ENCODE measurements around the gene ANXA4. TPM values are rescaled to one million over a fixed set of nuclear protein-coding genes. Genes with fewer than 3 reads are reported as not detected.

Gene ANXA4
- total RNA-seq, 4 donors from 2014 or later = 61.8 to 79.4 (median 73.9) TPM

DNA sequence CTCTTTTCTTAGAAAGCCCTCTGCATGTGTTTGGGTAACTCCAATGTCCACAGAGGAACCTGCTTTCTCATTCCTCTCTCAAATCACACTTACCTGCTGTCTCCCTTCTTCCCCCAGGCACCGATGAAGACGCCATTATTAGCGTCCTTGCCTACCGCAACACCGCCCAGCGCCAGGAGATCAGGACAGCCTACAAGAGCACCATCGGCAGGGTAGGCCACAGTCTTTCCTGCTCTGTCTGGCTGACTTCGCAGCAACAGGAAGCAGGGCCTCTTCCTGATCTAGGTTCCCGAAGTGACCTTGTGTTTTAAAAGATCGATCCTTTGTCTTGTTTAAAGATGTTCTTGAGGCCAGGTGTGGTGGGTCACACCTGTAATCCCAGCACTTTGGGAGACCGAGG lies 62.5 kb downstream of the ANXA4 start:
- TF ChIP-seq POLR2A (IDR thresholded peaks at IDR 0.05) = no peak
- TF ChIP-seq, protein P1, sequence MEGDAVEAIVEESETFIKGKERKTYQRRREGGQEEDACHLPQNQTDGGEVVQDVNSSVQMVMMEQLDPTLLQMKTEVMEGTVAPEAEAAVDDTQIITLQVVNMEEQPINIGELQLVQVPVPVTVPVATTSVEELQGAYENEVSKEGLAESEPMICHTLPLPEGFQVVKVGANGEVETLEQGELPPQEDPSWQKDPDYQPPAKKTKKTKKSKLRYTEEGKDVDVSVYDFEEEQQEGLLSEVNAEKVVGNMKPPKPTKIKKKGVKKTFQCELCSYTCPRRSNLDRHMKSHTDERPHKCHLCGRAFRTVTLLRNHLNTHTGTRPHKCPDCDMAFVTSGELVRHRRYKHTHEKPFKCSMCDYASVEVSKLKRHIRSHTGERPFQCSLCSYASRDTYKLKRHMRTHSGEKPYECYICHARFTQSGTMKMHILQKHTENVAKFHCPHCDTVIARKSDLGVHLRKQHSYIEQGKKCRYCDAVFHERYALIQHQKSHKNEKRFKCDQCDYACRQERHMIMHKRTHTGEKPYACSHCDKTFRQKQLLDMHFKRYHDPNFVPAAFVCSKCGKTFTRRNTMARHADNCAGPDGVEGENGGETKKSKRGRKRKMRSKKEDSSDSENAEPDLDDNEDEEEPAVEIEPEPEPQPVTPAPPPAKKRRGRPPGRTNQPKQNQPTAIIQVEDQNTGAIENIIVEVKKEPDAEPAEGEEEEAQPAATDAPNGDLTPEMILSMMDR (IDR thresholded peaks at IDR 0.05) = no peak
- no peak for TF ChIP-seq EP300 (IDR thresholded peaks at IDR 0.05)
- DNase-seq (ENCODE audit: low spot score in 2 of 2) = no peak
- no peaks in the 10 kb centered on the region for H3K9me3 ChIP-seq
- no peak overlapping the region for H3K4me3 ChIP-seq
- H3K27ac ChIP-seq = no peak overlapping the region
- no peaks in the 10 kb centered on the region for H3K27me3 ChIP-seq
- H3K4me1 ChIP-seq = peaks cover 0 to 12% (median 2%) of the 10 kb centered on the region in 4 donors
- H3K36me3 ChIP-seq = peaks cover 0 to 49% (median 12%) of the 10 kb centered on the region in 3 donors
- 83 to 86% methylated on average over 11 of the region's 11 CpGs for WGBS, 2 donors

DNA sequence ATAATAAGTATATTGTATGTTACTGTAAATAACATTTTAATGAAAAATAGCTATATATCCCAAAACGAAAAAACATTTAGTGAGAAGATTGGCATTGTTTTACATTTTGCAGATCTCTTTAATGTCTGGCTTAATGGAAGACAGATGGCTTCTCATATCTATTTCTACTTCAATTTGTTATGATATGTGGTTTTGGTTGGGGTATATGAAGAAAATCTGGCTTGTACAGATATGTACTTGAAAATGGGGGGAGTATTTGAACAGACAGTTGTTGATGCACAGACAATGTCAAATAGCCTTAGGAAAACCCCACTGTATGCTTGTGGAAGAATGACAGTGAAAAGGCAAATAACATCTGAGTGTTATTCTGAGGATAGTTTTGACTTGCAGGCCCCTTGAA lies 64.0 kb downstream of the ANXA4 start:
- TF ChIP-seq, protein P1 (IDR thresholded peaks at IDR 0.05) = no peak
- no peak for TF ChIP-seq EP300 (IDR thresholded peaks at IDR 0.05)
- no peak for TF ChIP-seq POLR2A (IDR thresholded peaks at IDR 0.05)
- Histone ChIP-seq H3K36me3 (peaks cover 0 to 64% (median 12%) of the 10 kb centered on the region in 3 donors), H3K27me3 (no peaks in the 10 kb centered on the region), H3K27ac (no peak overlapping the region), H3K4me1 (peaks cover 0 to 9% (median 0%) of the 10 kb centered on the region in 4 donors), H3K4me3 (no peak overlapping the region), H3K9me3 (no peaks in the 10 kb centered on the region)
- 71 to 74% methylated on average over 1 of the region's 1 CpG for WGBS, 2 donors
- no peak for DNase-seq (ENCODE audit: low spot score in 2 of 2)

DNA sequence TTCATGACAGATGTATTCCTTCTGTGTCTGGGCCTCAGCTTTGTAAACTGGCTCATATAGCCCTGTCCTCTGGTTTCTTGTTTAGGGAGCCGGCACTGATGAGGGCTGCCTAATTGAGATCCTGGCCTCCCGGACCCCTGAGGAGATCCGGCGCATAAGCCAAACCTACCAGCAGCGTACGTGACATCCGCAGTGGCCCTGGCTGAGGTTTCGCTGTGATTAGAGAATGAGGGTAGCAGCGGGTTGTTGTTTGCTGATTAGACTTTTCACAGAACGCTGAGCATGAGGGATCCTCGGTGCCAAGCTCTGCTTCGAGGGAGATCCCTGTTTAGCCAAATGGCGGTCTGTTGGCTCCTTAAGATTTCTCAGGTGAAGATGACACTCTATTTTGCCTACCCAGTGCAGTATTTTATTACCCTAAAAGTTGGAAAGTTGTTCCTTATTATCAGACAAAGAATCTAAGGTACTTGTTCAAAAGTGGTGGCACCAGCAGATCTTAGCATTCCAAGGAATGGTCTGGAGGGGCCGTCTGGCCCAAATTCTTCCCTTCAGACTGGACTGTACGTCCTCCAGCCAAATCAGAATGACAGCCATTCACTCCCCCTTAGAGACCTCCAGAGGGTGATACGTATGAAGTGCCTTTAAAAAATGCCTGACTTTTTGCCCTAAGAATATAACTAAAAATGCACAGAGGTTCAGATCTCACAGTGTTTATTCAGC lies 66.0 kb downstream of the ANXA4 start:
- TF ChIP-seq, protein P1 (IDR thresholded peaks at IDR 0.05) = no peak
- TF ChIP-seq EP300 (IDR thresholded peaks at IDR 0.05) (no peak), POLR2A (IDR thresholded peaks at IDR 0.05) (no peak)
- Histone ChIP-seq H3K27ac (no peak overlapping the region), H3K9me3 (no peaks in the 10 kb centered on the region), H3K4me3 (no peak overlapping the region), H3K4me1 (no peaks in the 10 kb centered on the region), H3K27me3 (no peaks in the 10 kb centered on the region), H3K36me3 (peaks cover 0 to 85% (median 12%) of the 10 kb centered on the region in 3 donors)
- WGBS, 2 donors = 84 to 86% methylated on average over 16 of the region's 16 CpGs
- peak in 1 of 2 donors; percentile 3 for DNase-seq (ENCODE audit: low spot score in 2 of 2)

GRCh38 chr2:69810550-69810949 lies 68.6 kb downstream of the ANXA4 start:
- TF ChIP-seq EP300 (IDR thresholded peaks at IDR 0.05) (no peak), POLR2A (IDR thresholded peaks at IDR 0.05) (no peak)
- TF ChIP-seq, protein P1 (IDR thresholded peaks at IDR 0.05) = no peak
- H3K27ac ChIP-seq = peak overlapping the region in 1 of 4 donors; percentile 11
- no peaks in the 10 kb centered on the region for H3K27me3 ChIP-seq
- no peak overlapping the region for H3K4me3 ChIP-seq
- peaks cover 0 to 95% (median 12%) of the 10 kb centered on the region in 3 donors for H3K36me3 ChIP-seq
- peak in 1 of 2 donors; percentile 2 for DNase-seq (ENCODE audit: low spot score in 2 of 2)
- no peaks in the 10 kb centered on the region for H3K9me3 ChIP-seq
- H3K4me1 ChIP-seq = no peaks in the 10 kb centered on the region
- WGBS, 2 donors = 93 to 97% methylated on average over 6 of the region's 6 CpGs

- Histone ChIP-seq H3K27me3 (no peaks in the 10 kb centered on the region), H3K4me3 (no peak overlapping the region), H3K27ac (peak overlapping the region in 1 of 4 donors; percentile 29), H3K4me1 (no peaks in the 10 kb centered on the region), H3K9me3 (no peaks in the 10 kb centered on the region), H3K36me3 (peaks cover 0 to 94% (median 10%) of the 10 kb centered on the region in 3 donors)
- 78 to 81% methylated on average over 5 of the region's 5 CpGs for WGBS, 2 donors
- TF ChIP-seq, protein P1 (IDR thresholded peaks at IDR 0.05) = no peak
- TF ChIP-seq POLR2A (IDR thresholded peaks at IDR 0.05) = no peak
- TF ChIP-seq EP300 (IDR thresholded peaks at IDR 0.05) = no peak
- peak in 1 of 2 donors; percentile 2 for DNase-seq (ENCODE audit: low spot score in 2 of 2)
These were observed 69.1 kb downstream of the ANXA4 start for GRCh38 chr2:69811018-69811417.

All from tibial nerve (tissue), 4 donors.